OCI-LY7 (cell line): ENCODE results near the gene ABCD2. TPM values are rescaled to one million over a fixed set of nuclear protein-coding genes. Genes with fewer than 3 reads are reported as not detected.
A peak's percentile ranks its signal among the peaks of the same experiment; 100 is the strongest.

Source experiments
- BruUV-seq: library from RNA; stranded (reverse); fragments of 400-500 nt; replicated peaks from 2 replicates; lab custom pipeline; 2021; lab: Mats Ljungman, UMichigan
- CTCF ChIA-PET: fragments of 300-600 bp; sonication (Branson Sonifier 250); formaldehyde crosslinking; loops from one replicate; lab custom pipeline; 2022; ENCODE audit warnings: antibody characterized with exemption; ENCODE audit not compliant: unreplicated experiment; lab: Charles Lee
- POLR2A ChIA-PET: fragments of 300-600 bp; sonication (Branson Sonifier 250); formaldehyde crosslinking; loops from one replicate; lab custom pipeline; 2022; ENCODE audit warnings: antibody characterized with exemption; lab: Charles Lee
- DNase-seq: peaks from one replicate; pipeline ENCODE4 v3.0.0-alpha.2; 2015; ENCODE audit warnings: low spot score
- H2AFZ ChIP-seq: fragments of 200-600 bp; sonication (generic), shearing (Covaris generic); 2 replicates; pipeline ENCODE4 v1.6.1; 2014; ENCODE audit warnings: mild to moderate bottlenecking, antibody characterized with exemption, low read length, moderate library complexity
- H3K27ac ChIP-seq: fragments of 200-600 bp; sonication (generic); 2 replicates; pipeline ENCODE4 v1.5.1; 2014; ENCODE audit warnings: mixed run types, low read depth, mild to moderate bottlenecking, moderate library complexity, low read length, inconsistent platforms; ENCODE audit not compliant: poor library complexity, severe bottlenecking
- H3K36me3 ChIP-seq: fragments of 200-600 bp; sonication (generic); 2 replicates; pipeline ENCODE4 v1.6.1; 2014; ENCODE audit warnings: mild to moderate bottlenecking, antibody characterized with exemption, low read length, moderate library complexity, mixed read lengths; ENCODE audit not compliant: insufficient read depth
- H3K4me1 ChIP-seq: fragments of 200-600 bp; sonication (generic); 2 replicates; pipeline ENCODE4 v1.5.1; 2014; ENCODE audit warnings: mild to moderate bottlenecking, low read length; ENCODE audit not compliant: insufficient read depth, poor library complexity, severe bottlenecking
- H3K4me2 ChIP-seq: fragments of 200-600 bp; sonication (generic); 2 replicates; pipeline ENCODE4 v1.6.1; 2014; ENCODE audit warnings: mild to moderate bottlenecking, low read length
- H3K4me3 ChIP-seq: fragments of 200-600 bp; sonication (generic); 2 replicates; pipeline ENCODE4 v1.5.1; 2014; ENCODE audit warnings: mild to moderate bottlenecking, low read depth, low read length; ENCODE audit not compliant: poor library complexity, severe bottlenecking
- H3K79me2 ChIP-seq: fragments of 200-600 bp; sonication (generic); 2 replicates; pipeline ENCODE4 v1.6.1; 2016; ENCODE audit warnings: low read depth, mild to moderate bottlenecking, low read length, moderate library complexity, mixed read lengths; ENCODE audit not compliant: insufficient read depth
- H3K9me2 ChIP-seq: fragments of 200-600 bp; sonication (generic); 2 replicates; pipeline ENCODE4 v1.6.1; 2016; ENCODE audit warnings: mild to moderate bottlenecking, low read length, mixed read lengths; ENCODE audit not compliant: insufficient read depth
- H3K9me3 ChIP-seq: fragments of 200-600 bp; sonication (generic); 2 replicates; pipeline ENCODE4 v1.6.1; 2014; ENCODE audit warnings: mild to moderate bottlenecking, mixed run types, low read length, mixed read lengths
- H4K20me1 ChIP-seq: fragments of 200-600 bp; sonication (generic); 2 replicates; pipeline ENCODE4 v1.6.1; 2014; ENCODE audit warnings: mild to moderate bottlenecking, antibody characterized with exemption, low read length, moderate library complexity, mixed read lengths; ENCODE audit not compliant: insufficient read depth
- EZH2phosphoT487 ChIP-seq: fragments of 200-600 bp; sonication (generic); IDR thresholded peaks from 2 replicates; pipeline ENCODE4 v1.6.1; 2018; ENCODE audit warnings: low read depth, borderline replicate concordance, mild to moderate bottlenecking, mixed run types, antibody characterized with exemption, low read length, moderate library complexity, mixed read lengths
- intact Hi-C: fragments of 100-400 bp; cut with micrococcal nuclease; formaldehyde crosslinking; loops from one replicate; pipeline ENCODE4 v1.10.0; 2022; ENCODE audit not compliant: unreplicated experiment
- total RNA-seq, 2 experiments: library from RNA; depleted of rRNA in 1 of 2; stranded (reverse); fragments of >200 nt in 1 of 2; shearing (Covaris generic) in 1 of 2; gene quantifications; 2 replicates each; pipeline ENCODE4 v1.2.3, GENCODE V29; 2014 to 2022
- TF ChIP-seq, protein P1 (sequence below): fragments of 200-600 bp; sonication (generic); conservative IDR thresholded peaks from 2 replicates; pipeline ENCODE4 v1.5.1; 2014; ENCODE audit warnings: mild to moderate bottlenecking, antibody characterized with exemption, low read length, moderate library complexity, mixed read lengths

ABCD2 gene
- total RNA-seq, 2 experiments from 2014 or later: 1.5 to 2.4 TPM

DNA sequence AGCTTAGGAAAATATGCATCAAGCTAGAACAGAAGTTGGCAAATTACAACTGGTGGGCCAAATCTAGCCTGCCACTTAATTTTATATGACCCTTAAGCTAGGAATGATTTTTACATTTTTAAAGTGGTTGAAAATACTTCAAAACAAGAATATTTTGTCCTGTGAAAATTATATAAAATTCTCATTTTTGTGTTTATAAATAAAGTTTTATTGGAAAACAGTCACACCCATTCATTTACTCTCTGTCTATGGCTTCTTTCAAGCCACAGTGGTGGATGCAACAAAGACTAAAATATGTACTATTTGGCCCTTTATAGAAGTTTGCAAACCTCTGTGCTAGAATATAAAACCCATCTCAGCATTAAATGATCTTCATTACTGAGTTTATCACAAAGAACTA lies 2.1 kb upstream of the ABCD2 start:
- Histone ChIP-seq H3K4me1 (peaks cover 38% of the 10 kb centered on the region), H3K9me2 (no peaks in the 10 kb centered on the region), H3K79me2 (peaks cover 22% of the 10 kb centered on the region; the same call in 1 of the 2 replicates), H3K9me3 (no peaks in the 10 kb centered on the region), H3K27ac (peak overlapping the region; percentile 87), H2AFZ (peak overlapping the region; percentile 97), H4K20me1 (no peaks in the 10 kb centered on the region), H3K36me3 (no peaks in the 10 kb centered on the region), H3K4me3 (peak overlapping the region; percentile 74), H3K4me2 (peak overlapping the region; percentile 91)
- POLR2A ChIA-PET: interaction anchor here (0.6 to 2.3 kb wide), 13 partner anchors 8 to 1817 kb away, joined by 3 to 10 read pairs (median 4); no protein-coding TSS in a partner anchor
- CTCF ChIA-PET: no interaction called here
- TF ChIP-seq, protein P1, sequence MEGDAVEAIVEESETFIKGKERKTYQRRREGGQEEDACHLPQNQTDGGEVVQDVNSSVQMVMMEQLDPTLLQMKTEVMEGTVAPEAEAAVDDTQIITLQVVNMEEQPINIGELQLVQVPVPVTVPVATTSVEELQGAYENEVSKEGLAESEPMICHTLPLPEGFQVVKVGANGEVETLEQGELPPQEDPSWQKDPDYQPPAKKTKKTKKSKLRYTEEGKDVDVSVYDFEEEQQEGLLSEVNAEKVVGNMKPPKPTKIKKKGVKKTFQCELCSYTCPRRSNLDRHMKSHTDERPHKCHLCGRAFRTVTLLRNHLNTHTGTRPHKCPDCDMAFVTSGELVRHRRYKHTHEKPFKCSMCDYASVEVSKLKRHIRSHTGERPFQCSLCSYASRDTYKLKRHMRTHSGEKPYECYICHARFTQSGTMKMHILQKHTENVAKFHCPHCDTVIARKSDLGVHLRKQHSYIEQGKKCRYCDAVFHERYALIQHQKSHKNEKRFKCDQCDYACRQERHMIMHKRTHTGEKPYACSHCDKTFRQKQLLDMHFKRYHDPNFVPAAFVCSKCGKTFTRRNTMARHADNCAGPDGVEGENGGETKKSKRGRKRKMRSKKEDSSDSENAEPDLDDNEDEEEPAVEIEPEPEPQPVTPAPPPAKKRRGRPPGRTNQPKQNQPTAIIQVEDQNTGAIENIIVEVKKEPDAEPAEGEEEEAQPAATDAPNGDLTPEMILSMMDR: no peak
- no peak for TF ChIP-seq EZH2phosphoT487
- BruUV-seq: no TSS peak
- intact Hi-C loops: no loop called here
- no peak for DNase-seq

DNA sequence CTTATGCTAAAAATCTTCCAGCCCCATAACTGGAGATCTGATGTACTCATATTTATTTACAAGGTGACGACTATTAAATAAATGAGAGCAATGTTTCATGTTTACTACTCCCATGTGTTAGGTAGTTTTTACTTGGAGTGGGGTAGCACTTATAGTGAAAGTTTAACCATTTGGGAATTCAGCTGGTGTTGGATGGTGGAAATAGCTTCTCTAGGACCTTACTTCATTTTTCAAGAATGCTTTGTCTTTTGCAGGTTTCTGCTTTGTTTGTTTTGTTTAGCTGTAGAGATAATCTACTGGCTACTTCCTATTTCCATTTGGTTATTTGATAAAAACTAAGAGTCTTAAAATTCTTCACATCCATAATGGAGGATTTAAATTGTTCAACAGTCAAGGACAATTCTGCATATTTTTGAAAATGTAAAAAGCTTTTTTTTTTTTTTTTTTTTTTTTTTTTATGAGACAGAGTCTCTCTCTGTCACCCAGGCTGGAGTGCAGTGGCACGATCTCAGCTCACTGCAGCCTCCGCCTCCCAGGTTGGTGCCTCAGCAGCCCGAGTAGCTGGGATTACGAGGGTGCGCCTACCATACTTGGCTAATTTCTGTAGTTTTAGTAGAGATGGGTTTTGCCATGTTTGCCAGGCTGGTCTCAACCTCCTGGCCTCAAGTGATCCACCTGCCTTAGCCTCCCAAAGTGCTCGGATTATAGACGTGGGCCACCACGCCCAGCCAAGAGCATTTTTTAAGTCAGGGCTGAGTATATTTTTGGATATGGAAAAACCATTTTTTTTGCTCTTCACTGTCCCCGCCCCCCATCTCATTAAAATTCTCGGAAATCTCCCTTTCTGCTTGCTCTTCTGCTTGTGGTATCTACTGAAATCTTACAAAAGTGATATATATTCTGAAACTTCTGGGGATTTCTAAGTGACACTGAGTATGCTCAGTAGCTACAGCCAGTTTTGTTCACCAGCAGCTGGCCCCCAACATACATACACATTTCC lies 1.4 kb upstream of the ABCD2 start:
- no peaks in the 10 kb centered on the region for H3K9me2 ChIP-seq
- POLR2A ChIA-PET: interaction anchor here (0.6 to 2.3 kb wide), 19 partner anchors 8 to 1818 kb away, joined by 3 to 10 read pairs (median 4); no protein-coding TSS in a partner anchor
- intact Hi-C loops: no loop called here
- H3K4me3 ChIP-seq: peak overlapping the region; percentile 74
- TF ChIP-seq, protein P1: no peak
- TF ChIP-seq EZH2phosphoT487: no peak
- H3K4me2 ChIP-seq: peak overlapping the region; percentile 91
- peak overlapping the region; percentile 97 for H2AFZ ChIP-seq
- H3K9me3 ChIP-seq: no peaks in the 10 kb centered on the region
- BruUV-seq: no TSS peak
- peak; percentile 49 for DNase-seq
- peak overlapping the region; percentile 87 for H3K27ac ChIP-seq
- peaks cover 22% of the 10 kb centered on the region; the same call in 1 of the 2 replicates for H3K79me2 ChIP-seq
- peaks cover 45% of the 10 kb centered on the region for H3K4me1 ChIP-seq
- H3K36me3 ChIP-seq: no peaks in the 10 kb centered on the region
- CTCF ChIA-PET: no interaction called here
- H4K20me1 ChIP-seq: no peaks in the 10 kb centered on the region
